HL-60/S4 (cell line): ENCODE measurements around the gene KIAA1328.
"Not testable (repeated sequence)": the region's sequence is repeated elsewhere in the genome, so short reads cannot be mapped to it uniquely, and the experiment has no call there.

Source experiments
- in situ Hi-C: fragments of 300-500 bp; cut with MboI; formaldehyde crosslinking; loops from 2 replicates; pipeline ENCODE4 v1.14.3; 2022; ENCODE audit warnings: low sequenced_read_pairs

Gene KIAA1328

DNA sequence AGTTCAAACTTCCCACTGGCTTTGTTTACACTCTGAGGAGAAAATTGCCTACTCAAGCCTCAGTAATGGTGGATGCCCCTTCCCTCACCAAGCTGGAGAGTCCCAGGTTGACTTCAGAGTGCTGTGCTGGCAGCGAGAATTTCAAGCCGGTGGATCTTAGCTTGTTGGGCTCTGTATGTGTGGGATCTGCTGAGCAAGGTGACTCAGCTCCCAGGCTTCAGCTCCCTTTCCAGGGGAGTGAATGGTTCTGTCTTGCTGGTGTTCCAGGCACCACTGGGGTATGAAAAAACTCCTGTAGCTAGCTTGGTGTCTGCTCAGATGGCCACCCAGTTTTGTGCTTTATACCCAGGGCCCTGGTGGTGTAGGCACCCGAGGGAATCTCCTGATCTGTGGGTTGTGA, 50.9 kb downstream of the KIAA1328 start:
- in situ Hi-C loops = not testable (repeated sequence)

DNA sequence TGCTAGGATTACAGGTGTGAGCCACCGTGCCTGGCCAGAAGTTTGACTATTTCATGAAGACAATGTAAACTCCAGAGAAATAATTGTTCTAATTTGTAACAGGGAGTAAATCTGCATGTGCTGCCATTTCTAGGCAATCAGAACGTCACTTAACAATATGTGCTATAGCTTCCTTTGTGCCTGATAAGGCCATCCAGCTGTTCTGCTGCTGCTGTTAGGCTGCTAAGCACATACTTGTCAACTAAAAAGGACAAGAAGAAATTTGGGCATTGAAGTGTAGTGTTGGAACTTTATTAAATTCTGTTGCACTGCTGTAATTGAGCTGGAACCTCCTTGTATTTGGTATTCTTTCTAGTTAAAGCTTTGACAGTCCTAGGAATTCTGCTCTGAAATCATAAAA, 57.1 kb downstream of the KIAA1328 start:
- in situ Hi-C loops = no loop called here

DNA sequence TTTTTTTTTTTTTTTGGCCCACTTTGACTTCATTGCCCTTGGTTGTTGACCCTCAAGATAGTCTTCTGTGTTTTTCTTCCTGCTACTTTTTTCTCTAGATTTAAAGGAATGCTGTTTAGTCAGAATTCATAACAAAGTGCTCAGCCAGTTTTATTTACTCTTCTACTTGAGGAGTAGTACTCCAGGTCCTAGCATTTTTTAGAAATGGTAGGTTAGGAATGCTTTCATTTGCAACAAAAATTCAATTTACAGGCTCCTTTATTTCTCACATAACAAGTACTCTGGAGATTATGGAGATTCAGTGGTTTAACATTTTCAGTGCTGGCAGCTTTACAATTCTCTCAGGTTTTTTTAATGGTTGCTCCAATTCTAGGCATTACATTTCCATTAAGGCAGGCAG, 58.2 kb downstream of the KIAA1328 start:
- in situ Hi-C loops = no loop called here

DNA sequence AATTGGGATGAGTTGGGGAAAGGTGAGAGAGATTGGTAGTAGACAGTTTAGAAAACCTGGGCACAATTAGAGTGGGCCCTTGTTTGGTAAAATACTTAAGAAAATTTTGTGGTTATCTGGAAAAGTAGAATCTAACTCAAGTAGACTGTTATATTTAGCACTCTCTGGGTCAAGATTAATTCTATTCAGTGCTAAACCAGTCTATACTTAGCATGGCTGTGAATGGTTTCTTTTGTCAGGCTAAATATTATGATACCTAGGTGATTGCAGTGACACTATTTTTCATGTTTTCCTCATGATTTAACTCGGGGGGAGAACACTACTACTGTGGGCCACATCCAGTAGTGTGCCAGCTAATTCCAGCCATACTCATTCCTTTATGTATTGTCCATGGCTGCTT, 58.9 kb downstream of the KIAA1328 start:
- in situ Hi-C loops = no loop called here

DNA sequence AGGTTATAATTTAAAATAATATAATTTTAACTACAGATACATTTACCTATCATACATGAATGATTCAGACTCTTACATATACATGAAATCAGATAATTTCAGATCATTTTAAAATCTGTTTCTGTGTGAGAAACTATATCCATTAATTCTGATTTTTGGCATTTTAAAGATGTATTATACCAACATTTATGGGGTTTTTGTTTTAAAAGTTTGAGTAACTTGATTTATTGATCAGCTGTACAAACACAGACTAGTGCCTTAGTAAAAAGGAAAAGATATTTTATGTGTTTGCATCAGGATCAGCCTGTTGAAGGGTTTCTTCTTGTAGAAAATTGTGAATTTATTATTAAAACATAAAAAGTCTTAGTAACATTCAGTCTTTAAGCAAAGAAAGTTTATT, 59.9 kb downstream of the KIAA1328 start:
- in situ Hi-C loops = no loop called here

DNA sequence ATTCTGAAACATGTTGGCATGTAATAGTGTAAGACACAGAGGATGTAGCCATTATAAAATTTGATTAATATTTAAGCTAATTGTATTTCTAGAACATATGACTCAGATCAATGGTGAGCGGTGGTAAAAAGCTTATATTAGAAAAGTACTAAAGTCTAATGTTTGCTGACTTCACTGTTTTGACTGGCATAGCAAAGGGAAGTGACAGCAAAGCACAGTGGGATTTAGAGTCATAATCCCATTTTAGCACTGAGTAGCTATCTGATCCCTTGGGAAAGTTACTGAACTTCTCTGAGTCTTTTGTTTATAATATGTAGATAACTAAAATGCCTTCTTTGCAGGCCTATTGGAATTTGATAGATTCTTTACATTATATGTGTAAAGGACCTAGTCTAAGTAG, 60.4 kb downstream of the KIAA1328 start:
- in situ Hi-C loops = no loop called here

DNA sequence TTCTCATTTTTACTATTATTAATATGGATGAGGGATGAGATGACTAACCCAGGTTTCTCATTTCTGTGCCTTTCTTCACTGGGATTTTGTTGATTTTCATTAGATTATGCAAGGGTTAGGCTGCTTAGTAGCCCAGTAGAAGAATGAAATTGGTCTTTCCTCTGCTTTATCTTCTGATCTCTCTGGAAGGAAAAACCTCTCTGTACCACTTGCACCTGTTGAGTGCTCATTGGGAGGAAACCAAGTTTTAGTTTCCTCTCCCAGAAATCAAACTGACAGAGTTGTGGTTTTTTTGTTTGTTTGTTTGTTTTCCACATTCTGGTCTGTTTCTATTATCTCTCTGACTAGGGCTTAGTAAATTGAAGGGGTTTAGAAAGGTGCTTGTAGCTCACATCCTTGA, 60.8 kb downstream of the KIAA1328 start:
- in situ Hi-C loops = no loop called here

DNA sequence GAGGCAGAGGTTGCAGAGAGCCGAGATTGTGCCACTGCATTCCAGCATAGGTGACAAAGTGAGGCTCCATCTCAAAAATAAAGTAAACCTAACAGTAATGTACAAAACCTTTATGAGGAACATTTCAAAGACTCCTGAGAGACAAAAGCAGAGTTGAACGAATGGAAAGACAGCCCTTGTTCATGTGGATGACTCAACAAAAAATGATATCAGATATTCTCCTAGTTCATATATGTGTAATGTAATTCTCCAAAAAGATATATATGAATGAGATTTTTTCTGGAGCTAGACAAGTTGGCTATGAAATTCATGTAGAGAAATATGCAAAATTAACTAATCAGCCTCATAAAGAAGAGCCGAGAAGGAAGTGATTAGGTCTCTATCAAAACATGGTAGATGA, 61.7 kb downstream of the KIAA1328 start:
- in situ Hi-C loops = no loop called here

DNA sequence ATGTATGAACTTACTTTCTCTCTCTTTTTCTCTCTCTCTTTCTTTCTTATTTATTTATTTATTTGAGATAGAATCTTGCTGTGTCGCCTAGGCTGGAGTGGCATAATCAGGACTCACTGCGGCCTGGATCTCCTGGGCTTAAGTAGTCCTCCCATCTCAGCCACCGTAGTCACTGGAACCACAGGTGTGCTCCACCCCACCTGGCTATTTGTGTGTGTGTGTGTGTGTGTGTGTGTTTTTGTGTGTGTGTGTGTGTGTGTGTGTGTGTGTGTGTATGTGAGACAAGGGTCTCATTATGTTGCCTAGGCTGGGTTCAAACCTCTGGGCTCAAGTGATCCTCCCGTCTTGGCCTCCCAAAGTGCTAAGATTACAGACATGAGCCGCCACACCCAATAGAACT, 64.3 kb downstream of the KIAA1328 start:
- in situ Hi-C loops = no loop called here

DNA sequence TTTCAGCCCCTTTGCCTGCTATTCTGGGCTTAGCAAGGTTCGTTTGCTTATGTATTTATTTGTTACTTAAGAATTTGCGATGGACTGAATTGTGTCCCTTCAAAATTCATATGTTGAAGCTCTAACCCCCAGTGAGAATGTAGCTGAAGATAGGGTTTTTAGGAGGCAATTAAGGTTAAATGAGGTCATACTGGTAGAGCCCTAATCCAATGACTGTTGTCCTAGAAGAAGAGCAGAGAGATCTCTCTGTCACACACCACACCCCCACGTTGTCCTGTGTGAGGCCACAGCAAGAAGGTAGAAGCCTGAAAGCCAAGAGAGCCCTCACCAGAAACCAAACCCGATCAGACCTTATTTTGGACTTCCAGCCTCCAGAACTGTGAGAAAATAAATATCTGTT, 66.7 kb downstream of the KIAA1328 start:
- in situ Hi-C loops = no loop called here

DNA sequence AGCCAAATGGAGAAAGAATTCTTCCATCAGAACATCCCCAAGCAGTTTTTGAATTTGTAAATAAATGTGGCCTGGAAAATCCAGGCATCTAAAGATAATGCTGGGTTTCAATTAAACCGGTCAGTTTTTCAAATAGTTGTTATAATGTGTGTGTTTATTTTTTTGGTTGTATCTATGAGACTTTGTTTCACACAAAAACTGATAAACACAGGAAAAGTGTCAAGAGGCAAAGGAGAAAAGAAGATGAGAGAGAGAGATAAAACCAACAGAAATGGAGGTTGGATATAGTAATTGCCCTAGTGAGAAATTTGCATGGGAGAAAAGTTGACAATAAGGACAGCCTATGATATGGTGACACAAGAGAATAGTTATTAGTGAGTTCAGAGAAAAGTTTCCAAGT, 68.3 kb downstream of the KIAA1328 start:
- in situ Hi-C loops = no loop called here

DNA sequence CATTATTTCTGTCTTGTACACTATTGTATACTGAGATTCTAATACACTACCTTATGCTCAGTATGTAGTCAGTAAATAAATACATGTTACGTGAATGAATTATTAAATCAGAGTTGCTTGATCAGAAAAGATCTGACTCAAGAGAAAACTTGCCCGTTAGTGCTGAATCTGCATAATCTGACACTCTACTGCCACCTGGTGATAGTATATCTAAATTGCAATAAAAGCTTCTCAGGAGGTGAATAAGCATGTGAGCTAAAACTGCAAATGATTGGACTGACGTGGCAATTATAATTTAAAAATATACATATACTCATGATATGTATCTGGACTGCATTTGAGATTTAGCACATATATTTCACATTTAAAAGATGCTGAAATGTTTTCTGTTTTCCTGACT, 70.4 kb downstream of the KIAA1328 start:
- in situ Hi-C loops = no loop called here

DNA sequence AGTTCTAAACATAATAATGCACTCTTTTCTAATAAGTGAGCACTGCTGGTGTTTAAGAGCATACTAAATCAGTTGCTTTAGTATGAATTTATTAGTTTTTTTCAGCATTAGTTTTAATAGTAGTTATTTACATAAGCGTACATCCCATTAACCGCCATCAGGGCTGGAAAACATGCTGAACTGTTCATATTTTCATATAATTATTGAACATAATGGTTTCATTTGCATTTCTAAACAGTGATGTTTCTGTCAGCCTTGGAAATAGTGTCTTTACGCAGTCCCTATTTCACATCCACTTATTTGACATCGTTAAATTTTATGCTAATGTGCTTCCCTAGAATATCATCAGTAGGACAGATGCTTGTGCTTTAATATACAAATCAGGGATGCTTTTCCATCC, 71.5 kb downstream of the KIAA1328 start:
- in situ Hi-C loops = no loop called here

DNA sequence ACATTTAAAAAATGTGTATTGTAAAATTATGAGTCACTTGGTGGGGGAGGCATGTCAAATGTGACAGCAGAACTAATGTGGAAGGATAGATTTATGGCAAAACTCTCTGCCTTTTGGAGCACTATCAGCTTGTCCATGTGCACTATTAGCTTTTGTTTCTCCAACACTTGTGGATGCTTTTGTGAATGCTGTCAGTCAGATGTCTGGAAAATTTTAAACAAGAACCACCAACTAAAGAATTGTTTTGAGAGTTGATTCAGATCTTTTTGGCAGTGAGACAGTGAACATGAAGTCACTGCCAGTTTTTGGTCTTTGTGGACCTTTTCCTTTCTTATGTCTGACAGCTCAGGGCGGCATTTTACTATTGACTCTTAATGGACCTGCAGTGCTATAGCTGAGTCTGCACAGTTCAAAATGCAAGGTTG, 72.4 kb downstream of the KIAA1328 start:
- in situ Hi-C loops = no loop called here

DNA sequence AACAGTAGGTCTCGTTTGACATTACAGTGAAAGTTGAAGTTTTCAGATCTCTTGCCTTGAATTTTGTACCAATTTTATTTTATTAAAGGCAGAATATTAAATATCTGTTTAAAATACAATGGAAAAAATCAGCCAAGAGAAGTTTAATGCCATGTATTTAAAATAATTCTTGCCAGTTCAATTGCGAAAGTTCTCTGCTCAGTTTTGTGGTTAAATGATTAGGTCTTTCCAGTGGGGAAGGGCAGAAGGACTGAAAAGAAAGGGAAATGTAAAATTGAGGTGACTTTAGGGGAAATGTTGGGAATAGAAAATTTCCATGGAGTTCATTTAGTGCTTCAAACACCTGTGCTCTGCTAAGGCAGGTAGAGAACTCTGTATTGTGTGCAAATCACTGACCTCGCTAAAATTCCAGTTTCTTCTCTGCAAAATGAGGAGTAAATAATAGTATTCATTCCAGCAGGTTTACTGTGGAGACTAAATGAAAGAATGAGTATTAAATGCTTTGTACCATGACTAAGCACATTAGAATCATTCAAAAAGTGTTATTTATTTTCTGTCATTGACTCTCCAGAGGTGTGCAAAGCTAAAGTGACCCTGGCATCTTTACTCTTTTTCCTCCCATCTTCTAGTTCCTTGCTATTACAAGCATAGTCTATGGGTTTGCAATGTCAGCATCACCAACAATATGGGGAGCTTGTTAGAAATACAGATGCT, 74.4 kb downstream of the KIAA1328 start:
- in situ Hi-C loops = no loop called here

DNA sequence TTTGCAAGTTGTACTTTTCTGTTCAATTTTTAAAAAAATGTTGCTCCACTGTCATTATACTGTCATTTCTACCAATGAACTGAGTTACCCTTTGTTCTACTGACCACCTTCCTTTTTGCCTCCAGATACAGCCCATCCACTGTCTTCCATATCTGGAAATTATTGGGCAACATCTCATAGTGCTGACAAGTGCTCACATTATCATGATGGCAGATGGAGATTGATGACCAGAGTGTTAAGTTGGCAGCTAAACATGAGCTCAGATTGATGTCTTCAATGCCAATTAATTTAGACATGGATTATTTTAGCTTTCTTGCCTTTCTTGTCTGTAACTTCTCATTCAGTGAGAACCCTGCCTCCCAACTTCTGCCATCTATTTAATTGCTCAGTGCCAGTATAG, 76.6 kb downstream of the KIAA1328 start:
- in situ Hi-C loops = no loop called here

DNA sequence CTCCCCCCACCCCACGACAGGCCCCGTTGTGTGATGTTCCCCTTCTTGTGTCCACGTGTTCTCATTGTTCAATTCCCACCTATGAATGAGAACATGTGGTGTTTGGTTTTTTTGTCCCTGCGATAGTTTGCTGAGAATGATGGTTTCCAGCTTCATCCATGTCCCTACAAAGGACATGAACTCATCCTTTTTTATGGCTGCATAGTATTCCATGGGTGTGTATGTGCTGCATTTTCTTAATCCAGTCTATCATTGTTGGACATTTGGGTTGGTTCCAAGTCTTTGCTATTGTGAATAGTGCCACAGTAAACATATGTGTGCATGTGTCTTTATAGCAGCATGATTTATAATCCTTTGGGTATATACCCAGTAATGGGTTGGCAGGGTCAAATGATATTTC, 80.4 kb downstream of the KIAA1328 start:
- in situ Hi-C loops = not testable (repeated sequence)

DNA sequence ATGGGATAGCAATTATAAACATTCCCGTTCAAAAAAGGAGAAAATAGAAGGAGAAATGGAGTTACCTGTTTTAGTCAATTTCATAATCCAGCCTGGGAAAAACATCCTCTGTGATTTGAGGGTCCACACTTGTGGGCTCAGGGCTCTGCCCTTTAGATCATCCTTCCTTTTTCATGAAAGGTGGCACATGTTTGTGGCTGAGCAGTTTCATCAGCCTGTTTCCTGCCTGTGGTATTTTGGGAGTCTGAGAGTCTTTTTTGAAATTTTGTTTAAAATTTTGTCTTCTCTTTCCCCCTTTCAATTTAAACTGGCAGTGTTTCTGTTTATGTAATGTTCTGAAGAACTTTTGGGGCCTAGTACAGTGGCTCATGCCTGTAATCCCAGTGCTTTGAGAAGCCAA, 84.0 kb downstream of the KIAA1328 start:
- in situ Hi-C loops = no loop called here

DNA sequence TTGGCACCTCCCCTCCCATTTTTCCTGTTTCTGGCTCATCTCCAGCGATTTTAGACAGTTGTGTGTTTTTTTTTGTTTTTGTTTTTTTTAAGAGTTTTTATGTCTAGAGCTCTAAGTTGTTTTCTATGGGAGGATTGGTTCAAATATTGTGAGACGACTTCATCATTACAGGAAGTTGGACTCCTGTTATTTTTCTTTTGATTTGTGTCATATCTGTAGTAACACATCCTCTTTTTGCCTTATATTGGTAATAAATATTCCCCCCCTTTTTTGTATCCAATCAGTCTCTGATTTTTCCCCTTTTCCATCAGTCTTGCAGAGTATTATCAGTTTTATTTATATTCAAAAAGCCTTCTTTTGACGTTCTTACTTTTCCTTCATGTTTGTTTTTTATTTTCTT, 89.0 kb downstream of the KIAA1328 start:
- in situ Hi-C loops = no loop called here

DNA sequence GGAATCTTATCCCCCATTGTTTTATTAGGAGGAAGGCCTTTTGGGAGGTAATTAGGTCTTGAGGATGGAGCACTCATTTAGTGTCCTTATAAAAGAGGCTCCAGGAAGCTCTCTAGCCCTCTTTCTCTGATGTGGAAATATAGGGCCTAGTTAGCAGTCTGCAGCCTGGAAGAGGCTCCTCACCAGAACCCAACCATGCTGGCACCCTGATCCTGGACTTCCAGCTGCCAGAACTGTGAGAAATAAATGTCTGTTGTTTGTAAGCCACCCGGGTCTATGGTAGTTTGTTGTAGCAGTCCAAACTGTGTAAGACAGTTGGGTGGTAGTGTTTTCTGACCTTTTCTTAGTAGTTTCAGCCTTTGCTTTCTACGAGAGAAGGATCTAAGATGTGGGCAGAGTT, 100.7 kb downstream of the KIAA1328 start:
- in situ Hi-C loops = loop anchor here (25.0 kb wide), 1 partner anchor 108 kb away; no protein-coding TSS in a partner anchor

DNA sequence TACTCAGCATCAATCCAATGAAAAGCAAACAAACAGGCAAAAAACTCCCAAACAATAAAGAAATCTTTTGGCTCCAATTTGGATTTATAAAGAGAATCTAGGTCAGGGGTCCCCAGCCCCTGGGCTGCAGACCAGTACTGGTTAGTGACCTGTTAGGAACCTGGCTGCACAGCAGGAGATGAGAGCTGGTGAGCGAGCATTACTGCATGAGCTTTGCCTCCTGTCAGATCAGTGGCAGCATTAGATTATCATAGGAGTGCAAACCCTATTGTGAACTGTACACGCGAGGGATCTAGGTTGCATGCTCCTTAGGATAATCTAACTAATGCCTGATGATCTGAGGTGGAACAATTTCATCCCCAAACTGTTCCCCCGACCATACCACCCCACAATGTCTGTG, 102.2 kb downstream of the KIAA1328 start:
- in situ Hi-C loops = loop anchor here (25.0 kb wide), 1 partner anchor 106 kb away; no protein-coding TSS in a partner anchor

DNA sequence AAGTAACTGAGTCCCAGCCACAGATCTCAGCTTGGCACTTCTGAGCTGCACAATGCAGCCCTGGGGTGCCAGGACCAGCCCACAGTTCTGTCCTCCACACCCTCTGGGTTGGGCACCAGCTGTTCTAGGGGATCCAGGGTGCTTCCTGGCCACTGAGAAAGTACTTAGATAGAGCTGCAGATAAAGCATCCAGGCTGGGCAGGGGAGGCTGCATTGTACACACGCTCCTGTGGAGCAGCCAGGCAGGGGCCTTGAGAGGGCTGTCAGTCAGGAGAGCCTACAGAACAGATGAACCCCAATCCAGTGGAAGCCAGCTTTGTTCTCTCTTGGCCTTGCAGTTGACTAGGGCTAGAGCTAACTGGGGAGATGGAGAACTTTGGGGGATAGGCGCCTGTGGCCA, 104.6 kb downstream of the KIAA1328 start:
- in situ Hi-C loops = loop anchor here (25.0 kb wide), 1 partner anchor 104 kb away; no protein-coding TSS in a partner anchor

DNA sequence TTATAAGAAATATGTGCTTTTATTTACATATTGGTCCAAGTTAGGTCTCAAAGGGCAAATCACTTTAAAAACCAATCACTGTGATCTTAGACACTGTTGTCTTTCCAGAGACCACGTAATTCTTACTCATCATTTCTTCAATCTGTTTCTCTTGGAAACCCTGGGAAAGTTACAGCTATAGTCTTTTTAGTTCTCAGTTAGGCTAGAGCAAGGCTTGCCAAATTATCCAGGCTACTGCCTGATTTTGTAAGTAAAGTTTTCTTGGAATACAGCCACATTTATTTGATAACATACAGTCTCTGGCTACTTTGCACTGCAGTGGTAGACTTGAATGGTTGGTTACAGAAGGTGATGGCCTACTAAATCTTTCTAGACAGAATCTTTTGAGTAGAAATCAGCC, 106.0 kb downstream of the KIAA1328 start:
- in situ Hi-C loops = loop anchor here (25.0 kb wide), 1 partner anchor 102 kb away; no protein-coding TSS in a partner anchor
